GM18861 (cell line): Measurements from ENCODE around the gene DDX54.

Experiments
- ATAC-seq: cut with Tn5 transposase; IDR thresholded peaks from one replicate; pipeline ENCODE4 v1.9.1; 2021; ENCODE audit not compliant: unreplicated experiment

DDX54 gene, protein sequence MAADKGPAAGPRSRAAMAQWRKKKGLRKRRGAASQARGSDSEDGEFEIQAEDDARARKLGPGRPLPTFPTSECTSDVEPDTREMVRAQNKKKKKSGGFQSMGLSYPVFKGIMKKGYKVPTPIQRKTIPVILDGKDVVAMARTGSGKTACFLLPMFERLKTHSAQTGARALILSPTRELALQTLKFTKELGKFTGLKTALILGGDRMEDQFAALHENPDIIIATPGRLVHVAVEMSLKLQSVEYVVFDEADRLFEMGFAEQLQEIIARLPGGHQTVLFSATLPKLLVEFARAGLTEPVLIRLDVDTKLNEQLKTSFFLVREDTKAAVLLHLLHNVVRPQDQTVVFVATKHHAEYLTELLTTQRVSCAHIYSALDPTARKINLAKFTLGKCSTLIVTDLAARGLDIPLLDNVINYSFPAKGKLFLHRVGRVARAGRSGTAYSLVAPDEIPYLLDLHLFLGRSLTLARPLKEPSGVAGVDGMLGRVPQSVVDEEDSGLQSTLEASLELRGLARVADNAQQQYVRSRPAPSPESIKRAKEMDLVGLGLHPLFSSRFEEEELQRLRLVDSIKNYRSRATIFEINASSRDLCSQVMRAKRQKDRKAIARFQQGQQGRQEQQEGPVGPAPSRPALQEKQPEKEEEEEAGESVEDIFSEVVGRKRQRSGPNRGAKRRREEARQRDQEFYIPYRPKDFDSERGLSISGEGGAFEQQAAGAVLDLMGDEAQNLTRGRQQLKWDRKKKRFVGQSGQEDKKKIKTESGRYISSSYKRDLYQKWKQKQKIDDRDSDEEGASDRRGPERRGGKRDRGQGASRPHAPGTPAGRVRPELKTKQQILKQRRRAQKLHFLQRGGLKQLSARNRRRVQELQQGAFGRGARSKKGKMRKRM

DNA sequence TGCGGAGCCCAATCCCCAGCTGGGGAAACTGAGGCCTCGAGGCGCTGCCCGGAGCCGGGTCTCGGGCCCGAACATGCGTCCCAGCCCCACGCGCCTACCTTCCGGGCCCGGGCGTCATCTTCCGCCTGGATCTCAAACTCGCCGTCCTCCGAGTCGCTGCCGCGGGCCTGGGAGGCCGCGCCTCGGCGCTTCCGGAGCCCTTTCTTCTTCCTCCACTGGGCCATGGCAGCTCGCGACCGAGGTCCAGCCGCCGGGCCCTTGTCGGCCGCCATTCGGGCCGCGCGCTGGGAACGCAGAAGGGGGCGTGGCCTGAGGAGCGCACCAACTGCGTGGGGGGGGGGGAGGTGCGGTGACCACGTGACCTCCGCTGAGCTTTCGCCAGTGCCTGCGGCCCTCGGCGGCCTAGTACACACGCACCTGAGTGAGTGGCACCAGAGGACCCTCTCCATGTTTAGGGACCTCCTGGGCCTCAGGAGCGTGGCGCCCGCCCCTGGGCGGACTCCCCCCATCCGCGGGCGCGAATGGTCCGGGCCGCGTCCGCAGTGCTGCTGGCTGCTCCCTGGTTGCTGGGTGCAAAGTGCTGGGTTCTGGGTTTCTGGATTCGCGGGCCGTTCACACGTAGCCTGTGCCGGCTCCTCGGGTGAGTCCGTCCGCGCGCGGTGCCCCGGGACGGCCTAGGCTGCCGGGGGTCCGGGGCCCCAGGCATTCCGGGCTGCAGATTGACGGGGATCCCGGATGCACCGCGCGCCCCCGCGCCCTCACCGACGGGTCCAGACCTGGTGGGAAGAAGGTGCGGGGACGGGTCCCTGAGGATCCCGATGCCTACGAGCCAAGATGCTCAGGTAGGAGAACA, at the start of gene DDX54, which contains the start of gene RITA1:
Gene DDX54 (minus strand): TSS at position 299 of the 853 bp plus-strand sequence. CDS start 27 bp downstream, at position 272.
Gene RITA1 (plus strand): TSS at position 542 of the 853 bp plus-strand sequence. CDS start 1,026 bp downstream, outside the sequence.
- peak; percentile 34 for ATAC-seq

DNA sequence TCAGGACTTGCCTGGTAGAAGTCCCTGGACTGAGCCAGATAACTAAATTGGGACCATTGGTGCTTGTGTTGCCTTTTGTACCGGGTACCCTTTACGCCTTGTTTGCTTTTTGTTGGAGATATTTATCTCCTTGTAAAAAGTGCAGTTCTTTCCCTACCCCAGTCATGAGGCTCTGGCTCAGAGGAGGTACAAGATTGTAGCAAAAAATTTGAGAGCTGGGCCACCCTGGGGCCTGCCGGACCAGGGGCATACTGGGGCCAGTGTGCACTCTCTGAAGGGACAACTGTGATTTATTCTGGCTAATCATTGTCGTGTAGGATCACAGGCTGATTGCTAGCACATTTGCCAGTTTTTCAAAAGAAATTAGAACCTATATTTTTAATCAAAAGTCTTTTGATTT, 49.2 kb upstream of the DDX54 start:
- ATAC-seq: no peak

DNA sequence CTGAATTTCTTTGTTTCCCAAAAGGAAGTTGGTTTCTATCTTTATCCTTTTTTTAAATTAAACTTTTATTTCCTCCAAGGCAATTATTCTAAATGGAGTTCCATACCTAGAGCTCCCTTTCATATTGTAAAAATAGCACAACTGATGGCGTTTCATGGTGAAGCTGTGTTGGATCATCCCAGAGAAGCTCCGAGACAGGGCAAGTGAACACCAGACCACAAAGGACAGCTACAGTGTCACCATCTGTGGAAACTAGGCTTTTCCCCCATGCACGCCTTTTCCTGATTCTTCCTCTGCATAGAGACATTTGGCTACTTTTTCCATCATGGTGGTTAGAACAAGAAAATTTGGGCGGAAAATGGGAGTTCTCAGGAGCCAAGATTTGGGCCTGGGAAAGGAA, 48.7 kb upstream of the DDX54 start:
- ATAC-seq: no peak

DNA sequence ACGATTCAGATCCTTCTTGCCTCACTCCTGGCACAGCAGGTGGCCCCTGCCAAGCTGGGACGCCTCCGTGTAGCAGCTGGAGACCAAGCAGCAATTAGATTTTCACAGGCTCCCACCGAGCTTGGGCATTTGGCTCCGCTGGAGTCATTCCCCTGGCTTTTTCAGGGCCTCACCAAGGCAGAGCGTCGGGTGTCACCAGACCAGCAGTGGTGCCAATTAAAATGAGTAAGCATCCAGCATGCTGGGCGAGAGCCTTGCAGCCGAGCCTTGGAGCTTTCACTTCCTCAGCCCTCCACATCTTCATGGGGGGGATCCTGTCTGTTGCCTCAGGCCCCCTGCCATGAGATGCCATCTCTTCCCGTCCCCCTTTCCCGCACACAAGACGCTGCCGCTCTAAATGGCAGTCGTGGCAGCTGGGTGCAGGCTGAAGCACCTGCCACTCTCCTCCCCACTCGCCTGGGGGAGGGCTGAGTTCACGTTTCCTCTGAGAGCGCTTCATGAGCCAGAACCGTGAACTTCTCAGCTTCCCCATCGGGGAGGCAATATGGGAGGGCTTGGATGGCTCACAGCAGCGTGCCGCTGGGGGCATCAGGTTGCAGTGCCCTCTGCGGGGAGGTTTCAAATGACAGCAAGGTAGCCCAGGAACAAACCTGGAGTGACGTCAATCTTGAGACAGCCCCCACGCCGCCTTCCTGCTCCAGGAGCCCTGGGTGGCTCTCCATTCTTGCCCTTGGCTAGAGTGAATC, 47.7 kb upstream of the DDX54 start:
- peak; percentile 51 for ATAC-seq

DNA sequence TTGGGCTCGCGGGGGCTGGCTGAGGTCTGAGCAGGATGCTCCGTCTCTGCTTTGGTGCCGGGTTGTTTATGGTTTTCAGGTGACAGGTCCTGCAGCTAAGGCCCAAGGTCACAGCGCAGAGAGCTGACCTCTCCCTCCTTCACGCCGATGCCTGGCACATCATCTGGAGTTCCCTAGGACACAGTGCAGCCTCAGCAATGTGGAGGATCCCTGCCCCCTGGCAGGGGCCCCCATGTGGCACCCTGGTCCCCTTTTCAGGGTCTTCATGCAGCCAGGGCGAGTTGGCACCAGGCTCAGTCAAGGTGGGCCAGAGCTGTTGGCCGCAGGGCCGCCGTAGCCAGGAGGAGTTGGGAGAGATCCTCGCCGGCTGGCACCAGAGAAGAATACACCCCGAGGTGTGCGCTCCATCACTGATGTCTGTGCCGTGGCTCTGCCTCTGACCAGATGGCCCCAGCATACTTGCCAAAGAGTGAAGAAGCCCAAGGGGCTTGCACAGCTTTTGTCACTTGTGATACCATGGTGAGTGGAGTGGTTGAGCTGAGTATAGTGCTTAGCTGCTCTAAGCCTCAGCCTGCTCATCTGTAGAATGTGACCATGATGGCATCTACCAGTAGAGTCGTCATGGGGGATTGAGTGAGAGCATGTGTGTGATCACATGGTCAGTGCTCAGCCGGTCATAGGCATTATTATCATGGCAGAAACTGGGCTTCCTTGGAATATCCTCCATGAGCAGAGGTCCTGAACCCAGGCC, 47.0 kb upstream of the DDX54 start:
- ATAC-seq: no peak

DNA sequence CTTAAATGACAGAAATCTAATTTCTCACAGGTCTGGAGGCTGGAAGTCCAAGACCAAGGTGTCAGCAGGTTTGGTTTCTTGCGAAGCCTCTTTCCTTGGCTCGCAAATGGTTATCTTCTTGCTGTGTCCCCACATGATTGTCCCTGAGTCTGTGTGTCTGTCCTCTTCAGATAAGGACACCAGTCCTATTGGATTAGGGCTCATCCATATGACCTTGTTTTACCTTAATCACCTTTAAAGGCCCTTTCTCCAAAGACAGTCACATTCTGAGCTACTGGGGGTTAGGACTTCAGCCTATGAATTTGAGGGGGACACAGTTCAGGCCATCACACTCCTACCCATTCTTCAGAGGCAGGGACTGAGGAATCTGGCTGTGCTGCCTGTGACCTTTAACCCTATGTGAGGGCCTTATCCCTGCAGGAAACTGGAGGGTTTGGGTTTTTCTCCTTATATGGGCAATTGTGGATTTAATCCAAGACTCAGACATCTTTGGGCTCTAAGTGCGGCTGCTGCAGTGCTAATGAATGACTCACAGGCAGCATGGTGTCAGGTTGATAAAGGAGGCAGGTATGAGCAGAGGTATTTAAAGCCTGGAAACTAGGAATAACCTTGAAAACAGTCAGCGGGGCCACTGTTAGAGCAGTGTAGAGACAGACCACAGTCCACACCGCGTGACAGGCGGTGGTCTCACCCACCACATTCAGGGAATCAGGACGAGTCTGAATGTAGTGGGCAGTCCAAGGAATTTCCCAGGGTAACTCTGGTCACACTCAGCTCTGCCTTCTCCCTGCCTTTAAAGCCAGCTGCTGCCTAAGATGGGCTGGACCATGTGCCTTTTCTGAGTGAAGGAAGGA, 46.2 kb upstream of the DDX54 start:
- no peak for ATAC-seq

DNA sequence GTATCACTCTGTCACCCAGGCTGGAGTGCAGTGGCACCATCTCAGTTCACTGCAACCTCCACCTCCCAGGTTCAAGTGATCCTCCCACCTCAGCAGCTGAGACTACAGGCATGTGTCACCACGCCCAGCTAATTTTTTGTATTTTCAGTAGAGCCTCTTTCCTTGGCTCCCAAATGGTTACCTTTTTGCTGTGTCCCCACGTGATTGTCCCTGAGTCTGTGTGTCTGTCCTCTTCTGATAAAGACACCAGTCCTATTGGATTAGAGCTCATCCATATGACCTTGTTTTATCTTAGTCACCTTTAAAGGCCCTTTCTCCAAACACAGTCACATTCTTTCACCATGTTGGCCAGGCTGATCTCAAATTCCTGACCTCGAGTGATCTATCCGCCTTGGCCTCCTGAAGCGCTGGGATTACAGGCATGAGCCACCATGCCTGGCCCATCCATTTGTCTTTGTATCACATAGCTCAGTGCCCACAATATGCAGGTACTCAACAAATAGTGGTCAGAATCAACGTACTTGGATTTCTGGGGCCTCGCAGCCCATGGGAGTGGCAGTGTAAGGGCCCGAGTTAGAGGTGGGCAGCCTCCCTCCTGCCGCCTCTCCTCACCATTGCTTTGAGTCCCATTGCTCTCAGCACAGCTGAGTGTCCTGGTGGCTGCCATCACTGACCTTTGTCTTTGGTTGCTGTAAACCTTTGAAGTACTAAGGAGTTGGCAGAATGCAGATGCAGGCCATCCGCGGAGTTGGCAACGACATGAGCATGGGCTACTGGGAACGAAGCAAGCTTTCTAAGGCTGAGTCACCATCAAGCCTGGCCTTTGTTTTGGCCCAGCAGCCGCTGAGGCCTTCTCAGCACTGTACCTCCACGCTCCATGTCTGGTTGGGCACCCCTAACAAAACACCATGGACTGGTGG, 45.3 kb upstream of the DDX54 start:
- ATAC-seq: no peak

DNA sequence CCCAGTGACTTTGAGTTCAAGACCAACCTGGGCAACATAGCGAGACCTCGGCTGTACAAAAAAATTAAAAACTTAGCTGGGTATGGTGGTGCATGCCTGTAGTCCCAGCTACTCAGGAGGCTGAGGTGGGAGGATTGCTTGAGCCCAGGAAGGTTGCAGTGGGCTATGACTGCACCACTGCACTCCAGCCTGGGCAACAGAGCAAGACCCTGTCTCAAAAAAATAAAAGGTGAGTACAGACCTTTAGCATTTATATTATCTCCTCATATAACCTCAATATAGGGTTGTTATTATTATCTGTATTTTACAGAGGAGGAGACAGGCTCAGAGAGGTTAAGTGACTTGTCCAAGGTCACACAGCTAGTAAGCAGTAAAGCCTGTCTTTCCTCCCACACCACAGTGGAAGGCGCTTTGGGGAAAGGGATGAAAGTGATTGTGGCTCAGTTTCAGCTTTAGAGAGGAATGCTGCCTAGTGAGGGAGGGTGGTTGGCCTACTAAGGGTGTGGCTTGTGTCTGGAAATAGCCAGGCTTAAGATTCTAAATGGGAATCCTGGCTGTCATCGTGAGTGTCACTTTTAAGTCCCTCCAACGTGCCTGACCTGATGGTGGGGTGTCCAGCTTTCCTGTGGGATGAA, 43.2 kb upstream of the DDX54 start:
- ATAC-seq: no peak

DNA sequence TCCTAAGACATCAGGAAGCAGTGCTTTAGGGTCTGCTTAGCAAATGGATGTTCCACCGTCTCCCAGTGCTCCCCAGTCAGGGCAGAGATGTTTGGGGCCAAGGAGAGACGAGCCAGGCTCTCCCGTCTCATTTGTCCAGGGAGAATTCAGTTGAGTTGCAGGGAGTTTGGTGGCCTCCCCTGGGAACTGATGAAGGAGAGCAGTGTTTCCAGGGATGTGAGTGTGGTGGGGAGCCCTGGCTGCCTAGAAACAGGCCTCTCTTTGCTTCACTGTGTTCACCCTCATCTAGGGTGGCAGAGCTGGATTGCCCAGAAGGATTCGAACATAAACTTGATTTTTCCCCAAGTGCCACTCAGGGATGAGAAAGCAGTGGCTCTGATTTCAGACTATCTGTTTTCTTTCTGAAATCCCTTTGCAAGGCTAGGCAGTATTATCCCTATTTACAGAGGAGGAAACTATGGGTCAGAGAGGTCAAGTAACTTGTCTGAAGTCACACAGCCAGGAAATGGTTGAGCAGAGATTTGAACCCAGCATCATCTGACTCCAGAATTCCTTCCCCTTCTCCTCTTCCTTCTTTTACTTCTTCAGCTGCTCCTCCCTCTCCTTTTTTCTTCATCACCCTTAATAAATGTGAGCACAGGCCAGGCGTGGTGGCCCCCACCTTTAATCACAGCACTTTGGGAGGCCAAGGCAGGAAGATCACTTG, 42.6 kb upstream of the DDX54 start:
- no peak for ATAC-seq

DNA sequence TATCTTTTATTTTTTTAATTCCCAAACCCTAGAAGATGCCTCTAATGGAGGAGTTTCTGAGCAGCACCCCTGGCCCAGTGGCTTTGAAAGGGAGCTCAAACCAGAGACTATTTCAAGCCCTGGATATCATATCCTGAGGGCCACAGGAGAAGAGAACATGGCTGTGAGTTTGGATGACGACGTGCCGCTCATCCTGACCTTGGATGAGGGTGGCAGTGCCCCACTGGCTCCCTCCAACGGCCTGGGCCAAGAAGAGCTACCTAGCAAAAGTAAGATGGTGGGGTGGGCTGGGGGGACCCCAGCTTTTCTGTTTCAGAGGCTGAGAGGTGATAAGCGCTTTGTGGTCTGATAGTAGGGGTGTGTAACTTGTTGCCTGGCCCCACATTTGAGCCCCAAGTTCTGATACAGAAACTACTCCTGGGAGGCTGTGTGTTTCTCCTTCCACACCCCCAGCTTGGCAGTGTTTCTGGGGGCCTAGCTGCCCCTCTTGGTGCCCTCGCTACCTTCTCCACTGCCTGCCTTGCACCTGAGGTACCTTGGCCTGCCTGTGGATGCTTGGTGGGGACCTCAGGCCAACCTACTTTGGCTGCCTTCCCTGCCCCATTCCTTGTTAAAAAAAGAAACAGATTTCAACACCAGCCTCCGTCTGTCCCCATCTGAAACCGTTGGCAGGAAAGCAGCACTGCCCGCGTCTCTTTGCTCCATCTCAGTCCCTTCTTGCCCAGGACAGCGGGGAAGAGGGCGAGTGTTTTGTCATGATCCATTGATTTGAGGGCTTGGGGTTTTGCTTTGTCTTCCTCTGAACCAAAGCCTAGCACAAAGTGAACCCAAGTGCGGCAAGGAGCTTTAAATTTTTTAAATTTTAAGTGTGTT, 41.7 kb upstream of the DDX54 start:
- no peak for ATAC-seq

DNA sequence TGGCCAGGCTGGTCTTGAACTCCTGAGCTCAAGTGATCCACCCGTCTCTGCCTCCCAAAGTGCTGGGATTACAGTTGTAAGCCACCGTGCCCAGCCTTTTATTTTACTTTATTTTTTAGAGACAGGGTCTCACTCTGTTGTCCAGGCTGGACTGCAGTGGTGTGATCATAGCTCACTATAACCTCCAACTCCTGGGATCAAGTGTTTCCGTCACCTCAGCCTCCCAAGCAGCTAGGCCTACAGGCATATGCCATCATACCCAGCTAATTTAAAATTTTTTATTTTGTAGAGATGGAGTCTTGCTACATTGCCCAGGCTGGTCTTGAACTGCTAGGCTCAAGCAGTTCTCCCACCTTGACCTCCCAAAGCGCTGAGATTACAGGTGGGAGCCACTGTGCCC, 39.7 kb upstream of the DDX54 start:
- ATAC-seq: no peak

DNA sequence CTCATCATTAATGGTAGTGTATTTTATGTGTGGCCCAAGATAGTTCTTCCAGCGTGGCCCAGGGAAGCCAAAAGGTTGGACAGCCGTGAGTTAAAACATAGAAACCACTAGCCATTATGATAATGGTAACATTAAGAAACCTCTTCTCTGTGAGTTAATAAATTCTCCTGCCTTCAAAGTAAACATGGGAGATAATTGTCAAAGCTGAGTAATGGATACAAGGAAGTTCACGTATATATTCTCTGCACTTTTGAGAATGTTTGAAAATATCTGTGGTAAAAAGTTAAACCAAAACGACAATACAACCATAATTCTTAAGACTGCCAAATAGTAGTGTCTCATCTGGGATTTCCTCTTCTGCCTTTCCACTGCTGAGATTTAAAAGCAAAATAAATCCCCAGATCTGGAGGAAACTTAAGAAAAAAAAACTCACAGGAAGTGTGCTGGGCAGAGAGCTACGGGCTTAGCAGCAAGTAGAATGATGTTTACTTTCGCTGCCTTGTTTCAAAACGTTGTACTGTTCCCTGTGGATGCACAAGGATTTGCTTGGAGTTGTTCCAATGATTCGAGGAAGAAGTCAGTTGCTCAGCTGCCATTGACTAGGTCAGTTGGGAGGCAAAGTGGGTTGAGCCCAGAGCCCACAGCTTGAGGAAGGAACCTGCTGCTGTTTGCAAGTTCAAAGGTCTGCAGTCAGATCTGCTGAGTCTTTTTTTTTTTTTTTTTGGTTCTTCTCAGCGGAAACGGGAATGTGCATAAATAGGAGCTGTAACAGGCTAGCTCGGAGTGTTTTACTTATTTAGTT, 37.7 kb upstream of the DDX54 start:
- no peak for ATAC-seq

DNA sequence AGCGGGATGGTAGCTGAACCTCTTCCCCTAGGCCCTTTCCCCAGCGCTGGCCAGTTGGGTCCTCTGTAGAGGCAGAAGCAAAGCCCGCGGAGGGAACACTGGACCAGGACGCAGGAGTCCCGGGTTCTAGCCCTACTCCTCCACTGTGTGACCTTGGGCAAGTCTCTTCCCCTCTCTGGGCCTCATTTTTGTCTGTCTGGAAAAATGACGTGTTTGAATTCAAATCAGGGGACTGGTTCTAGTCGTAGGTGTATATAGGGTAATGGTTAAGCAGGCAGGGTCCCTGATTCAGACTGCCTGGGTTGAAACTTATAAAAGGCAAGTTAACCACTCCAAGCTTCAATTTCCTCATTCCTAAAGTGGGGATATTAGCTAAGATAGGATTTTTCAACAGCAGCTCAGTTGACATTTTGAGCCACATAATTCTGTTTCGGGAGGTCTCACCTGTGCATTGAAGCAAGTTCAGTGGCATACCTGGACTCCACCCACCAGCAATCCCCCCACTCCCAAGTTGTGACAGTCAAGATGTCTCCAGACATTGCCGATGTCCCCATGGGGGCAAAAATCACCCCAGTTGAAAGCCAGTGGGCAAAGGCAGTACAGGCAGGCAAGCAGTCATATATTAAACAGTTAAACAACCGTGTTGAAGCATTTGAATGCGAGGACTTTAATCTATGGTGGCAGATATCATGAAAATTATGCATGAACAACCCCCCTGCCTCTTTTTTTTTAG, 36.9 kb upstream of the DDX54 start:
- ATAC-seq: no peak
